GM21515 (cell line): Measurements from ENCODE around the gene ITPRID2.

ENCODE experiments used
- ATAC-seq: cut with Tn5 transposase; IDR thresholded peaks from one replicate; pipeline ENCODE4 v1.9.1; 2021; ENCODE audit not compliant: unreplicated experiment

Gene ITPRID2

DNA sequence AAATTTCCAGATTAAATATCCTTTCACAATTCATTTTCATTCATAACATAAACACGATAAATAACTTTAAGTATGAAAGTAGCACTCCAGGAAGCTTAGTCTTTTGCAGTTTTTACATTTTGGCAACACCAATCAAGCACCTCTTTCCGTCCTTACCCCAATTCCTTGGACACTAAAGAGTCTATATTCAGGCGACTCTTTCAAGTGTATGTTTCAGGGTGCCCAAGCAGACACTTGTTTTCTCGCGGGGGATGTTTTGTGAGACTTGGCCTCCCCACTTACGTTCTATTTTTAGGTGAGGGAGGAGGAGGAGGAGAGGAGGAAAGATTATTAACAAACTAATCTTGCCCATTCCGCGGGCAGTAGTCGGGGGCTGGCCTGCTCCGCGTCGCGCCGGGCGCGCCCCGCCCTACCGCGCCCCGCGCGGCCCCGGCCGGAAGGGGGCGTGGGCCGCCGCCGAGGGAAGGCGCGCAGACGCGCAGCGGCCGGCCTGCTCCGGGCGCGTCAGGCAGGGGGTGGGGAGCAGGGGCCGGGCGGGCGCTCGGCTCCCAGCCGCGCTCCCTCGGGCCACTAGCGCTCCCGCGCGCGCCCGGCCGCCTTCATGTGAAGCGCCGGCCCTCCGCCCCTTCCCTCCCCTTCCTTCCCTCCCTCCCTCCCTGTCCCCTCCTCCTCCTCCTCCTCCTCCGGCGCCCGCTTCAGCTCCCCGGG is at the start of gene ITPRID2:
TSS of gene ITPRID2 (plus strand) at position 473 of the 708 bp plus-strand sequence. CDS start 337 bp downstream, outside the sequence.
- ATAC-seq, result peak; percentile 90

DNA sequence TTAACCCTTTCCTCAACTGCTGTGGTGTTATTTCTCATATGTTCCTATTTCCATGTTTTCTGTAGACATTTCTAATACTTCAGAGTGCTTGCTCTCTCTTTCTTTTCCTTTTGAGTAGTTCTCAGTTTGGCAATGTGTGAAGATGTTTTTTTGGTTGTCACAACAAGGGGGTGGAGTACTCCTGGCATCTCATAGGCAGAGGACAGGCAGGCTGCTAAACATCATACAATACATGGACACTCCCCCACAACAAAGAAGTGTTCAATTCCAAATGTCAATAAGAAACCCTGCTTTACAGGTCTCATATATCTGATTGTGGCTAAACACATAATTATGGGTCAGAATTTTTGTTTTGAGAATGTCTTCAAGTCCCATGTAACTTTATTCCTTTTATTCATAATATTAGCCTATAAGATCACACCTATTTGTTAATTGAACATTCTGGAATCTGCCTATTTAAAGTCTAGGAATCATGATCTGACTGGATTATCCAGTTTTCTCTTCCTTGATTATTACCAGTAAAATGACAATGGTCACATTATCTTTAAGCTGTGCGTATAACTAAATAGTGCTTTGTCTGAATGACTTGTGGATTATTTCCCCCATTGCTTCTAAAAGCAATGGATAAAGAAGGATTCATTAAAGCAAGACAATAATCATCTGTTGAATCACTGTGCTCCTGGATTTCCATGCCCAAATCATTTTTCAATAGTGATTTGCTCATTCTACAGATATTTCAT is 46.8 kb upstream of the ITPRID2 start:
- no peak for ATAC-seq

DNA sequence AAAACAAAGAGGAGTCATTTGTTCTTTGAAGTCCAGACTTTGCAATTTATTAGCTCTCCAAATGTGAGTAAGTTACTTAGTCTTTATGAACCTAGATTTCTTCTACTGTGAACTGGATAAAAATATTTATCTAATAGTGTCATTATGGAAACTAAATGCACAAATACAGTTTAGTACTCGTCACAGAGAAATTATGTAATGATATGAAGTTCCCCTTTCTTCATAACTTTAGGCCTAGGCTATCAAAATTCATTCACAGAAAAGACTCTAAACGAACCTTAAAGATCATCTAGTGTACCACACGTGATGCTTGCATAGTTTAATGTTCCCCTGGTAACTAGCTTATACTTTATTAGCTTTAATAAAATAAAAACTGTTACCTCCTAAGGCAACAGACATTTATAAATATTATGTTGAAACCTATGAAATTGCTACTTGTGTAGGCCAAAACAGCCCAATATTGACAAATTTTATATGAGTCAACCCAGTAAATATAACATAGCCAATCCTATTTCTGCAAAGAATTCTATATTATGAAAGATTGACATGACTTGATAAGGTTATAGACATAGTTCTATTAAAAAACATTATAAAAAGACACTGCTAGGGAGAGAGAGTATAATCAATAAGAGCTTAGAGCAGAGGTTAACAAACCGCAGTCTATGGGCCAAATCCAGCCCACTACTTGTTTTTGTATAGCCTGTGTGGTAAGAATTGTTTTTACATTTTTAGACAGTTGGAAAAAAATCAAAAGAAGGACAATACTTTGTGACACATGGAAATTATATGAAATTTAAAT is 44.9 kb upstream of the ITPRID2 start:
- ATAC-seq, result no peak

DNA sequence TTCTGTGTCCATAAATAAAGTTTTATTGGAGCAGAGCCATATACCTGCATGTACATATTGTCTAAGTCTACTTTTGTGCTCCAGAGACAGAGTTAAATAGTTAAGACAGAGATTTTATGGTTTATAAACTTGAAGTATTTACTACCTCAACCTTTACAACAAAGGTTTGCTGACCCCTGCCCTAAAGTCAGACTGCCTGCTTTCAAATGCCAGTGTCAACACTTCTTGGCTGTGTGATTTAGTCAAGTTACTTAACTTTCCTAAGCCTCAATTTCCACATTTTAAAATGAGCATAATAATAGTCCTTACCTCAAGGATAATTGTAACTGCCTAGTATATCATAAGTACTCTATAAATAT is 44.4 kb upstream of the ITPRID2 start:
- ATAC-seq, result no peak

DNA sequence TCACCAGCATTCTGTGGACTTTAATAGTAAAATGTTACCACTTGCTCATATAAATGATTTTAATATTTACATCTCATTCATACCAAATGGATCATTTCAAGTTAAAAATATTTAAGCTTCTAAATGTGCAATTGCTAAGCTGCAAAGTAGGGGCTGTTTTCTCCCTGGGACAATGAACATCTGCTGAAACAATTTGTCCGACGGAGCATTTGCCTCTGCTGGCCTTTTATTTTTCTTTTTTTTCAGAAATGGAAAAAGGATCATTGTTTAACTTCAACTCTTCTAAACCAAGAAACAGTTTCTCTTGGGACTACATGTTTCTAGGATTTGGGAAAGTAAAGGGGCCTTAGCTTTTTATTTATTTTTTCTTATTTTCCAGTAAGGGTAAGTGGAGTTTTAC is 43.8 kb upstream of the ITPRID2 start:
- no peak for ATAC-seq

DNA sequence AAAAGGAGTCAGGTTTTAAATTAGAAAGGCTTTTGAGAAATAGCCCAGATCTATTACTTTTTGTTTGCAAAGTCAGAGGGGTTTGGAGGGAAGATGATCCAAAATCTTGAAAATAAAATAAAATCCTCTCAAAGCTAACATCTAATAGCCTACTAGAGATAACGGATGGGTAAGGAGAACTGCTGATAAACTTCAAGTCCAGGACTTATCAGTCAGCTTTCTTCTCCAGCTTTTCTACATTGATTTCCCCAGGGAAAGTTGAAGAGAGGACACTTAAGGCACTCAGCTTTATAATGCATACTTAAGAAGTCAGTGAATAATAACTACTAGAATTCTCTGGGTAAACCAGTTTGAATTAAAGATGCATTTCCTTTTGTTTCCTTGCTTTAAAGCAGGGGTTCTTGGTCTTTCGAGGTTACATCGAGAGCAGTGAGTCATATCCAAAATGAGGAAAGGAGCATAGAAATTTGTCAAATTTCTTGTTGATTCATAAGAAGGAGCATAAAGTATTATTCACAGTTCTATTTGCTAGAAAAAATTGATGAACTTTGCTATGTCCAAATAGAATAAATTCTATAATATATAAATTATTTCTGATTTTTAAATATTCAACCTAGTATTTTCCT is 43.2 kb upstream of the ITPRID2 start:
- no peak for ATAC-seq

DNA sequence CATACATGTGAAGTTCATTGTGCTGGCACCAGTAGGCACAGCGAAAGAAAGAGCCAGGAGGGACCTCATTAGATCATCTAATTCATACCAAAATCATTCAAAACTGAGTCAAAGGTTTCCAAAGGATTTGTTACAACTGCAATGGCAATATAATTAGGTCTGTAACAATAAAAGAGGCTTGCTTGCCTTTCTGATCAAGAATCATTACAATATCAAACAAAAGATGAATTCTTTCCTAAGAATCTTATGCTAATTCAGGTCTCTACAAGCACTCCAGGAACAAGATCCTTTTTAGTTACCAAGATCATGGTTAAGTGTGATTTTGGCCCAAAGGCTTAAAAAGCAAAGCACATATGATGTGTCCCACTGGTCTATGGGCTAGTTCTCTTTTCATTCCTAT is 41.9 kb upstream of the ITPRID2 start:
- no peak for ATAC-seq

DNA sequence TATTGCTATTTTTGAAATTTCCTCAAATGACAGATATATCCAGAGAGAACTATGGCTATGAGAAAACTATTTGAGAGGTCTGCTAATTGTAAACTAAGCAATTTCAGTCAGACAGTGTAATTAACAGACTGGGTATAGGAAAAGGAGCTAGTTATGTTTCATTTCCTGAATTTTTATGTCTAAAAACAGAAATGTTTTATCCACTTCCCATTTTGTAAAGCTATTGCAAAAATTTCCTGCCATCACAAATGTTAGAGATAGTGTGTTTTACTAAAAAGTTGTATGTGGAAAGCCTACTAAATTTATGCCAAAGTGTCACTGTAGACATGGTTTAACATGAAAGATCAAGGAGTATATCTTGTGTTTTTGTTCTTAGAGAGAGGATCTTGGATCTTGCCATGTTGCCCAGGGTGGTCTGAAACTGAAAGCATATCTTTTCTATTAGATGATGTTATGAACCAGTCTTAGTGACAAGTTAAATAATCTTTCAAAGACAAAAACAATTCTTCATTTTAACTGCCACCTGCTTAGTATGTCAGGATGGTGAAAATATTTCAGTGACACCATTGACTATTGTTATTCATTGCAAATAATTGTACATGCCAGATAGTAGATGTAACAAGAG is 40.5 kb upstream of the ITPRID2 start:
- no peak for ATAC-seq

DNA sequence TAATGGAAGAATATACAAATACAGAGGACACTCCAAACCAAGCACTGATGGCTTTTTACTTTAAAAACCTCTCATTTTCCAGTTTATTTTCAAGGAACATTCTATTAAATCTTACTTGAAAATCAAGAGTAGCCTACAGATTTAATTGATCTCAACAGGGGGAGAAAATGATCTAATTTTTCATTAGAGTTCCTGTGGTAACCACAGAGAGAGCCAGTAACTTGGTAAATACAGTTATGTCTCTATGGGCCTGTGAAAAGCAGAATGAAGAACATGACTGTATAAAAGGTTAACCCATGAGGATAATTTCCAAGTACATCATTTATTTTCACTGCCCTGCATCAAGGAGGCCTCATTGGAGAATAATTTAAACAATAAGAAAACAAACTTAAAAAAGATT is 39.8 kb upstream of the ITPRID2 start:
- ATAC-seq, result no peak

DNA sequence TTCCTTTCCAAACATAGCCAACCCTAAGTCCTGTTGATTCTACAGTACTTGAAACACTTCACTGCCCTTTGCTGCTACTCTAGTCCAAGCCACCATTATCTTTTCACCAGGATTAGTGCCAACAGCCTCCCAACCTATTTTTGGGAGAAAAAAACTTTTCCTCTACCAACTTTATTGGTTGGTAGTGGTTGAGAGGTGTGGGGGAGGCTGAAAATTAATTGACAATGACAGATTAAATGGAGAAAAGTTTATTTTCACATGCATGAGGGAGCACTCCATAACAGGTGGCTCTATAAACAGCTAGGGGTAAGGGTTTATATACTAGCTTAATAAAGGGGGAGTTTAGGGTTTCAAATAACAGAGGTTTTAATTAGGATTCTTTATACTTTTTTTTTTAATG is 37.8 kb upstream of the ITPRID2 start:
- no peak for ATAC-seq

DNA sequence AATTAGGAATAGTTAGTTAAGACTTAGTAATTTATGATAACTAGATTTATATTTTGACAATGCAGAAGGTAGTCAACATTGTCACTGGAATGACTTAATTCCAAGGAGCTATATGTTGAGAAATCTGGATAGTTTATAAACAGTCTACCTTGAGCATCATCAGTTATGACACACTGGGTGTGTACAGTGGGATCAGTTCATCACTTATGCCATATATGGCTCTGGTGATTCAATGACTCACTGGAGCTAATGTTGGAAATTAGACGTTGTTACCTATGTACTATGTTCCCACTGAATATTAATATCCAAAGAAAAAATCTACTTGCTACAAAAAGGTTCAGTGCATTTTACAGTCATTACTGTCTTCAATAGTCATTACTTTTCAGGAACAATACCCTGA is 34.0 kb upstream of the ITPRID2 start:
- ATAC-seq, result no peak

DNA sequence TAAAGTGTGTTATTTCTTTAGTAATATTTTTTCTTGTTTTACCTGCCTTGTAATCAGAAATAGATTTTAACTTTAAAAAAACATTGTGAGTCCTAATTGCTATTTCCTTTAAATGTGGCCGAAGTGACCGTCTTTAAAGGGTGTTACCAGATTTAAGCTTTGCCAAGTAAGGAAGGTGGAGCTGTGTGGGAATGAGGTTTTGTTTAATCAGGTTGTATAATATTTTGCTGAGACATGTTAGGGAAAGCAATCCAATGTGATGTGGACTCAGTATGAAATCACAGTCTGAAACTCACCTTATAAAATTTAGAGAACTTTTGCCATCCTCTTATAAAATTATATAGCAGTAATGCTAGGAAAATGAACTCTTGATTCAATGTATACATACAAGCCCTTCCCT is 32.9 kb upstream of the ITPRID2 start:
- no peak for ATAC-seq

DNA sequence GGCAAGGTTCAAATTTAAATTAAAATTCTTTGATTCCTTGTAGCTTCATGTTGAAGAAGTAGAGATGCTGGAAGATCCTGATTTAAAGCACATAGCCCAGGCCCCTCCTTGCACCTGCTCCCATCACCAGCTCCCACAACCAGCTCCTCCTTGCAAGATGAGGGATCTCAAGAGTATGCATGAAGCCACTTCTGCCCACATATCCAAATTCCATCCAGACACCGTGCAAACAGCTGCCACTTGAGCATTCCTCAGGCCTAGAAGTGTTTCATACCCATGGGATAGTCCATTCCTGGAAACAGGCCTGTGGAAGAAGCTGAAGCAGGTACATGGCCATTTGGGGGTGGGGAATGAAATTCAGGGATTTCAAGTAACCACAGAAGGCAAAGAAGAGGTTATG is 32.4 kb upstream of the ITPRID2 start:
- no peak for ATAC-seq

DNA sequence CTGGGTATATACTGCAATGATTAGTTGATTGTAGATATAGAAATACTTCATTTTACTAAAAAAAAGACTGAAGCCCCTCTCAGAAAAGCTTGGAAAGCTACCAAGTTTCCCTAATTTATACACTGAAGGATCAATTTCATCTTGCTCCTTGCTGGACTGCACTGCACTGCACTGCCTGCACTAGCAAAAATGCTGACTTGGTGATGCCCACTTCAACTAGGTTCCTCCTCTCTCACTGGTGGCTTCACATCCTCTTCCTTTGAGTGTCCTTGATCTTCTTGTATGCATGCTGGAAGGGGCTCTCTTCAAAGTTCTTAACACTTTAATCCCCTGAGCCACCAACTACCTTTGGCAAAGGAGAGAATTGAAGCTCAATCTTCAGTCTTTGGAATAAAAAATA is 31.7 kb upstream of the ITPRID2 start:
- ATAC-seq, result no peak

DNA sequence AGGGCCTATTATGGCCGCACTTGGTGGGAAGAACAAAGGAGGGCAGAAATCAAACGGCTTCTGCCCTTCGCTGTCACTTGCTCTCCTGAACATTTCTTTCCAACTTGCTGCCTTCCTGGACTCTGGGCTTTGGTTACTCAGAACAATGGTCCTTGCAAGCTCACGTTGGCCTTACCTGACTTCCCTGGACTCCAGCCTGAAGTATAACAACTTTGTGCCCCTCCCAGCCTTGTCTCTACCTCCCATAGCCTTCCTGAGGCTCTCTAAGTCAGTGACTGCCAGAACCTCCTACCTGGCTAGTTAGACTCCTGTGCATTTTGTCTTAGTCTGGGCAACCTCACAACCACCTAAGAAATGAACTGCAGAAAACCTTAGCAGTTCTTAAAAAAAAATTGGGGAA is 30.2 kb upstream of the ITPRID2 start:
- no peak for ATAC-seq

DNA sequence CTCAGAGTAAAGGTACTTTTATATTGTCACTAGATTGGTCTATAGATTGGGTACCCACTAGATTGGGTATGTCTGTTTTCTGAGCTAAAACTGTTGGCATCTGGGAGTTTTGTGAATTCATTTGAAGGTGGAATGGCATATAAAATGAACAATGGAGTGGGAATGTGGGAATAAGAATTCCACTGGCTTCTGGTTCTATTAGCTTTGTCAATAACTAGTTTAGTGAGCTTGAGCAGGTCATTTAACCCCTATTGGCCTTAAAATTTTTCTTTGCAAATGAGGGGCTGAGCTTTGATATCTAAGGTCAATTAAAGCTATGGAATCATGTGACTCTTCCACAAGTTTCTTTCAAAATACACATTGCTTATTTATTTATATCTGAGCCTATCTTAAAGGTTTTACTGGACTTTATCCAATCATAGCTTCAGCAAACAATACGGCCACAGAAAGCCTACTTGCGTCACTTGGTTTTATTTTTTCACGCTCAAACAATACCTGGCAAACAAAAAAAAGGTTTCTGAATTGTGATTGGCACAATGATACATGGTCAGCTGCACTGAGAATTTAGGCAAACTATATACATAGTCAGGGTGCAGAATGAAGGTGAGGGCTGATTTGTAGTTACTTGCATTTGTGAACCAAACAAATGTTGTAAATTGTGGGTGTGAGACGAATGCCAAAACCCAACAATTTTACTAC is 28.8 kb upstream of the ITPRID2 start:
- ATAC-seq, result no peak

DNA sequence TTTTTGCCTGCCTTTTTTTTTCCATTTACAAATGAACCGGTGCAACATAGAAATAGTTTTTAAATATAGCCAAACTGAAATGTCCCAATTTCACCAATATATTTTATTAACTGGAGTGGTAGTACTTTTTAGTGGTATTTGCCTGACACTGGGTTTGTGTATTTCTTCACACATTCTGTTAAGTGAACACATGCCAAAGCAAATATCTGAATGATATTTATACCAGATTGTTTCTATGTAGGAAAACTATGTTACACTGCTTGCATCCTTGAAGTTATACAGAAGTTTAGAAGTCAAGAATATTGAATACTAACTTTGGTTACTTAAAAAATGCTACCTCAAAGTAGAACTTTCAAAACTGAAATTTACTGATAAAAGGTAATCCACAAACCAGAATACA is 19.4 kb upstream of the ITPRID2 start:
- no peak for ATAC-seq

DNA sequence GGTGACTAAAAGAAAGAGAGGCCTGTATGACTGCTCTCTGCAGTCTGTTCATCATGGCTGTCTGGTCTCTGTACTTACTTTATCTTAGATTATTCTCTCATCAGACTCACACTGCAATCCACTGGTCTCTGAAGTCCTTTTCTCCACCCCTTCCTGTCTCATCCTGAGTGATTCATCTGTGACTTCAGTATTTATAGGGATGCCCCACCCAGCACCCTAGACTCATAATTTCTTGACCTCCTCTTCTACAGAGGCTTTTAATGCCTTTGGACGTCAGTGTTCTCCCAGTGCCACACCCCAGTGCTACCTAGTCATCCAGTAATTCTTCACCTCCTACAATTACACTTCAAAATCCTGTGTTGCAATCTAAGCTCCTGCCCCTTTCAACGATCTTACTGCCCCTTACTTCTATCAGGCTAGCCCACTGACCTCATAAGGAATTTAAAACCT is 14.9 kb upstream of the ITPRID2 start:
- ATAC-seq, result no peak

DNA sequence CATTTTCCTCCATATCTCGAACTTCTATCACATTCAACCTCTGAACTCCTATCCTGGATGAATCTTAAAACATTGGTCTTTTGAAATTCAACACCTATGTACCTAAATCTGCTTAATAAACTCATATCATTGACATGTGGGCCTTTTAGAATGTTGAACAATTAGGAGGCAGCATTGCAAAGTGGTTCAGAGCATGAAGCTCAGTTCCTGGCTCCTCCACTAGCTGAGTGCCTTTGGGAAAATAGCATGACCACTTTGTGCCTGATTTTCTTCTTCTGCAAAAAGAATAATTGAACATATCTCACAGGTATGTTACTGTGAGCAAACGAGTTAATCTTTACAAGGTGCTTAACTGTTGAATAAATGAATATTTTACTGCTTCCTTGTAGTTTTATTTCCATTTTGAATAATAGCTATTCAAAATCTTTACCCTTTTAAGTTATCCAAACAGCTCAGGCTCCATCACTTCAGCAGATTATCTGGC is 14.3 kb upstream of the ITPRID2 start:
- ATAC-seq, result no peak

DNA sequence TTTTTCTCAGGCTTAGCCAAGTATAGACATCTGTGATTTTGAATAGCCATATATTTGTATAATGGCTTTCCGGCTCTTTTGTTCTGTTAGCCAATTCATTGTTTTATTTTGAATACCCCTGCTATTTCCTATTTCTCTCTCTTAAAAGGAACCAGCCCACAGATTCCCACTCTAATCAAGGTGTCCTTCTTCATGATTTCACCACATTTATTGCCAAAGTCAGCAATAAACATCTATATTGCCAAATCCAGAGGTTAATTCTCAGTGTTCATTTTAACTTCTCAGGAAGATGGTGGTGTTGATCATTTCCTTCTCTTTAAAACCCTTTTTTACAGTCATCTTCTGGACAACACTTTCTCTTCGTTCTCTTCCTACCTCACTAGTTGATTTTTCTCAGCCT is 13.1 kb upstream of the ITPRID2 start:
- ATAC-seq, result no peak
